ENCODE results near the gene GLIPR1L1.

DNA sequence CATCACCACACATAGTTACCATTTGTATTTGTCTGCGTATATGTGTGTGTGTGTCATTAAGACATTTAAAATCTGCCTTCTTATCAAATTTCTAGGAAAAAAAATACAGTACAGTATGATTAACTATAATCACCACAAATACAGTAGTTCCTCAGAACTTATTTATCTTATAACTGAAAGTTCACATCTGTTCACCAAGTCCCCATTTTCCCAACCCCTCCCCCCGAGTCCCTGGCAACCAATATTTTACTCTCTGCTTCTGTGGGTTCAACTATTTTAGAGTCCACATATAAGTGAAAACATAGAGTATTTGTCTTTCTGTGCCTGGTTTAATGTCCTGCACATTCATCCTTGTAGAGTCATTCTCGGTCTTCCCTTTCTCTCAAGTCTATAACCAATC, 16.7 kb upstream of the GLIPR1L1 start:
- TF ChIP-seq, protein P1, sequence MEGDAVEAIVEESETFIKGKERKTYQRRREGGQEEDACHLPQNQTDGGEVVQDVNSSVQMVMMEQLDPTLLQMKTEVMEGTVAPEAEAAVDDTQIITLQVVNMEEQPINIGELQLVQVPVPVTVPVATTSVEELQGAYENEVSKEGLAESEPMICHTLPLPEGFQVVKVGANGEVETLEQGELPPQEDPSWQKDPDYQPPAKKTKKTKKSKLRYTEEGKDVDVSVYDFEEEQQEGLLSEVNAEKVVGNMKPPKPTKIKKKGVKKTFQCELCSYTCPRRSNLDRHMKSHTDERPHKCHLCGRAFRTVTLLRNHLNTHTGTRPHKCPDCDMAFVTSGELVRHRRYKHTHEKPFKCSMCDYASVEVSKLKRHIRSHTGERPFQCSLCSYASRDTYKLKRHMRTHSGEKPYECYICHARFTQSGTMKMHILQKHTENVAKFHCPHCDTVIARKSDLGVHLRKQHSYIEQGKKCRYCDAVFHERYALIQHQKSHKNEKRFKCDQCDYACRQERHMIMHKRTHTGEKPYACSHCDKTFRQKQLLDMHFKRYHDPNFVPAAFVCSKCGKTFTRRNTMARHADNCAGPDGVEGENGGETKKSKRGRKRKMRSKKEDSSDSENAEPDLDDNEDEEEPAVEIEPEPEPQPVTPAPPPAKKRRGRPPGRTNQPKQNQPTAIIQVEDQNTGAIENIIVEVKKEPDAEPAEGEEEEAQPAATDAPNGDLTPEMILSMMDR (IDR thresholded peaks at IDR 0.05) = no peak
- TF ChIP-seq POLR2A (IDR thresholded peaks at IDR 0.05) = no peak
